8988T (cell line): Measurements from ENCODE around the gene MPDZ.

Experiments
- DNase-seq: peaks from one replicate; pipeline ENCODE4 v3.0.0; 2011

Gene MPDZ, protein sequence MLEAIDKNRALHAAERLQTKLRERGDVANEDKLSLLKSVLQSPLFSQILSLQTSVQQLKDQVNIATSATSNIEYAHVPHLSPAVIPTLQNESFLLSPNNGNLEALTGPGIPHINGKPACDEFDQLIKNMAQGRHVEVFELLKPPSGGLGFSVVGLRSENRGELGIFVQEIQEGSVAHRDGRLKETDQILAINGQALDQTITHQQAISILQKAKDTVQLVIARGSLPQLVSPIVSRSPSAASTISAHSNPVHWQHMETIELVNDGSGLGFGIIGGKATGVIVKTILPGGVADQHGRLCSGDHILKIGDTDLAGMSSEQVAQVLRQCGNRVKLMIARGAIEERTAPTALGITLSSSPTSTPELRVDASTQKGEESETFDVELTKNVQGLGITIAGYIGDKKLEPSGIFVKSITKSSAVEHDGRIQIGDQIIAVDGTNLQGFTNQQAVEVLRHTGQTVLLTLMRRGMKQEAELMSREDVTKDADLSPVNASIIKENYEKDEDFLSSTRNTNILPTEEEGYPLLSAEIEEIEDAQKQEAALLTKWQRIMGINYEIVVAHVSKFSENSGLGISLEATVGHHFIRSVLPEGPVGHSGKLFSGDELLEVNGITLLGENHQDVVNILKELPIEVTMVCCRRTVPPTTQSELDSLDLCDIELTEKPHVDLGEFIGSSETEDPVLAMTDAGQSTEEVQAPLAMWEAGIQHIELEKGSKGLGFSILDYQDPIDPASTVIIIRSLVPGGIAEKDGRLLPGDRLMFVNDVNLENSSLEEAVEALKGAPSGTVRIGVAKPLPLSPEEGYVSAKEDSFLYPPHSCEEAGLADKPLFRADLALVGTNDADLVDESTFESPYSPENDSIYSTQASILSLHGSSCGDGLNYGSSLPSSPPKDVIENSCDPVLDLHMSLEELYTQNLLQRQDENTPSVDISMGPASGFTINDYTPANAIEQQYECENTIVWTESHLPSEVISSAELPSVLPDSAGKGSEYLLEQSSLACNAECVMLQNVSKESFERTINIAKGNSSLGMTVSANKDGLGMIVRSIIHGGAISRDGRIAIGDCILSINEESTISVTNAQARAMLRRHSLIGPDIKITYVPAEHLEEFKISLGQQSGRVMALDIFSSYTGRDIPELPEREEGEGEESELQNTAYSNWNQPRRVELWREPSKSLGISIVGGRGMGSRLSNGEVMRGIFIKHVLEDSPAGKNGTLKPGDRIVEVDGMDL (N-terminal part only)

DNA sequence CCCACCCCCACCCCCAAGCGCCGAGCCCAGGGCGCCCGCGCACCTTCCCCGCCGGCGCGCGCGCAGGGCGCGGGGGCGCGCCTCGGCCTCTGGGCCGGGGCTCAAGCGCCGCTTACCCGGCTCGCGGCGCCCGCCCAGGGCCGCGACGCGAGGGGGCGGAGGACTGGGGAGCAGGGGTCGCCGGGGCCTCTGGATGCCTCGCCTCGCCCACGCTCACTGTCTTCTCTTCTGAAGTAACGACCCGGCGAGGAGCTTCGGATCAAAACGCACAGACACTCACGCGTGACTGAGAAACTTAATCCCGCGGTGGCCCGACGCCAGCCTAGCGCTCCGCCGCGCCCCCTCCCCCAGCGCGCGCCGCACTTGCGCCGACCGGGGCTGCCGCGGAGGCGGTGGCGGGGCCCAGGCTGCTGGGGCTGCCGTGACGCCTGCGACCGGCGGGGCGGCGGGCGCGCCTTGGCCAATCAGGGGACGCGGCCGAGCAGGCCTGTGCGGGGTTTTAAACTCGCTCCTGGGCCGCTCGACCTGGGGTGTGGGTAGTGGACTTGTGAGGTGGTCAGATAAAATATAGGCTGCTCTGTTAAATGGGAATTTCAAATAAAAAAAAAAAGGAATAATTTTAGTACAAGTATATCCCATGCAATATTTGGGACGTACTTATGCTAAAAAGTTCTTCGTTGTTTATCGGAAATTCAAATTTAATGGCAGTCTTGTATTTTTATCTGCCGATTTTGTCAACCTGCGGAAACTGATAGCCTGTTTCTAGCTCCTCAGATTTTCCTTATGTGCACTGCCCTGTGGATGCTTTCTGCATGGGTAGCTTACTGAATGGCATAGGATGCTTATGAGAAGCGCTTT, at the start of gene MPDZ:
TSS of gene MPDZ (minus strand) at position 409 of the 858 bp plus-strand sequence. CDS start 29,377 bp downstream, outside the sequence.
- no peak for DNase-seq

DNA sequence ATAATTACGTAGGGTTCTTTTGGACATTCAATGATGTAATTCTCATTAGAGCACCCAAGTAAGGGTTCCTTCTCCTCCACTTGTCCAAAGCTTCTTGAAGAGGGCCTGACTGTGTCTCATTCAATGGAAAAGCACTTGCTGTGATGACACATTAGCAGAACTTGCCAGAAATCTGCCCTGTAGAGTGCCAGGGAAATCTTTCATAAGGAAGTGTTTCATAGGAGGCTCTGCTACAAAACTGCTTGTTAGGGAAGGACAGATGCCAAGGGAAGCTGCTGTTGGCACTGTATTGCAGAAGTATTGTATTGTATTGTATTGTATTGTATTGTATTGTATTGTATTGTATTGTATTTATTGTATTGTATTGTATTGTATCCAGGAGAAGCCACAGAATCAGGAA, 45.5 kb upstream of the MPDZ start:
- DNase-seq = no peak

DNA sequence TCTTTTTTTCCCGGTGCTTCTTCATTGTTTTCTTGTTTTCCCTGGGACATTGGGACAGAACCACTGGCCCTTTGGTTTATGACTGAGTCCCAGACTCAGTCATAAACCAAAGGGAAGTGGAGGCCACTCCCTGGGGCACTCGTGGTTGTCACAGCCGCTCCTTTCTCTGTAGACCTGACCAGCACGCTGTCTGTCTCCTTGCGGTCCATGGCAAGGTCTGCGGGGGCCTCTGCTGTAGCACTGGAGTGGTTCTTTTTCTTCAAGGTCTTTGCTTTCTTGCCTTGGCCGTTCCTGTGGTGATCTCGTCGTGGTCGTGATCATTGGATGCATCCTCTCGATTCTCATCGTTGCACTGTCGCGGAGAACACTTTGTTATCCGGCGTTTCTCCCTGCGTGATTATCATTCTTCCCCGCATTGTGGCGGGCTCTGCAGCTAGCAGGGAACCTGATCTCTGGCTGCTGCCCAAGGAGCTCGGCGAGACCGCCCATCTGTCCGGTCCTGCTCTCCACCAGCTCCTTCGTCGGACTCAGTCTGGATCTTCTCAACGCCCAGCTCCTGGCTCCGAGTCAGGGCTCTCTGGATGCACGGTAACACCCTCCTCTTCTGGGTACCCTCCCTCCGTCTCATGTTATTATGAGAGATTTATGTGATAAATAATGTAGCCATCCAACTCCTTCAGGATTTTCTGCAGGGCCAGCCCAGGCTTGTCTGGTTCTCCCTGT, 43.5 kb upstream of the MPDZ start:
- DNase-seq = no peak

DNA sequence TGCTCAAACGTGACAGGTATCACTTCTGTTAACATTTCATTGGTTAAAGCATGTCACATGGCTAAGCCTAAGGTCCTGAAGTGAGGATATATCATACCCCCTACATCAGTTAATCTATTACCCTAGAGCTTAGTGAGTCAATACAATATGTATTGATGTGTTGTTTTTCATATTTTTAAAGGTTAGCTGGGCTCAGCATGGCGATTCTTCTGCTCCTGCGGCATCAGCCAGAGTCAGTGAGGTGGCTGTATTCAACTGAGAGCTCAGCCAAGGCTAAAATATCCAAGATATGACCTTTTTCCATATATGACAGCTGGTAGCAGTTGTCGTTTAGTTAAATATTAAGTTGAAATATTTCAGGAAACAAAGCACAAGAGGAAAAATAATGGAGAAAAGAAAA, 38.5 kb upstream of the MPDZ start:
- no peak for DNase-seq

DNA sequence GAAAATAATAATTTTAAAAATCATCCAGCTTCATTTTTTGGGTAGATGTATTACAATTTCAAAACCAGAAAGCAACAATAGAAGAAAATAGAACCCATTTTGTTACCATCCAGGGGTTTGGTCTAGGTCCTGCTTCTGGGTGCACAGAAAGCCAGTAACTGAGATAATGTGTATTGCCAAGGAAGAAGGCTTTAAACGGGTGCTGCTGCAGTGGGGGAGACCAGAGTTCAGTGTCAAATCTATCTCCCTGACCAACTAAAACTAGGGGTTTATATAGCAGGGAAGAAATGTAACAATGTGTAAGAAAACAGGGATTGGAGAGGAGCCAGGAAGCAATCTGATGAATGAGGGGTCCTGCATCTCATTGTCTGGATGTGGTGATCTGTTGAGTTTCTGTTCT, 17.5 kb upstream of the MPDZ start:
- DNase-seq = no peak

DNA sequence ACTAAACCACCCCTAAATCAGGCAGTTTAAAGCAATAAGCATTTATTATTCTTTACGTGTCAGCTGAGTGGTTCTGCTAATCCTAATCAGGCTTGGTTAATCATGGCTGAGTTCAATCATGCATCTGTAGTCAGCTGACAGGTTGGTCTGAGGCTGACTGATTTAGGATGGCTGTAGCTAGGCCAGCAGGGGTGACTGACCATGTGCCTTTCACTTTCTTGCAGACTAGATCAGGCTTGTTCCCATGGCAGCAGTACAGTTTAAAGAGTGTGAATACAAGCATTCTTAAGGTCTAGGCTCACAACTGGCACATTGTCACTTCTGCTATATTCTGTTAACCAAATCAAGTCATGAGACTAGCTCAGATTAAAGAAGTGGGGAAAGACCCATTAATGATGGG, 16.1 kb upstream of the MPDZ start:
- no peak for DNase-seq

DNA sequence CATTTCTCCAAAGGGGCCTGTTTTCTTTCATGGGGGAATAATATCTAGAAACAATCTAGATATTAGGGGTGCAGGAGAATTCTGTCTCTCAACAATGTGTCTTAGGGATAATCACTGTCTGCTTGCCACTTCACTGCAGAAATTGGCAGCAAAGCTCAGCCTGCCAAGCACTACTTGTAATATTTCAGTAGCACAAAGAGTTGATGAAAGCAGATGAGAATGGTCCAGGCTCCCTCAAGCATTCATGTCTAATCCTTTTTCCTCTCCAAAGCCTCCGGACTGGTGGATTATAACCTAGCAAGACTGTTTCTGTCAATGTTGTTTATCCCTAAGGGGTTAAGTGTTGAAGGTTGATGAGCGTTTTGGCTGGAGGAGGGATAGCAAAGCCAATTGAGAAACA, 13.3 kb upstream of the MPDZ start:
- no peak for DNase-seq

DNA sequence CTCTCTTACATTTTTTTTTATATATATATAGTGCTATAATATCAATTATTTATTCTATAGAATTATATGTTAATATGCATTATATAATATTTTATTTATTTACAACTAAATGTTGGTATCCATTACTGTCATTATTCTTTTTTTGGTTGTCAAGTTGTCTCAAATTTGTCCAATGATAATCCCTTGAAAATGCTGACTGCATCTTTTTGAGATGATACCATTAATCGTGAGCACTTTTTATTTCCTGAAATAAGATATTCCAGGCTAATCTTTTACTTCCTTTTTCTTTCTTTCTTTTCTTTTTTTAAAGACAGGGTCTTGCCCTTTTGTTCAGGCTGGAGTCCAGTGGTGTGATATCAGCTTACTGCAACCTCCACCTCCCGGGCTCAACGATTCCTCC, 12.7 kb upstream of the MPDZ start:
- DNase-seq = no peak

DNA sequence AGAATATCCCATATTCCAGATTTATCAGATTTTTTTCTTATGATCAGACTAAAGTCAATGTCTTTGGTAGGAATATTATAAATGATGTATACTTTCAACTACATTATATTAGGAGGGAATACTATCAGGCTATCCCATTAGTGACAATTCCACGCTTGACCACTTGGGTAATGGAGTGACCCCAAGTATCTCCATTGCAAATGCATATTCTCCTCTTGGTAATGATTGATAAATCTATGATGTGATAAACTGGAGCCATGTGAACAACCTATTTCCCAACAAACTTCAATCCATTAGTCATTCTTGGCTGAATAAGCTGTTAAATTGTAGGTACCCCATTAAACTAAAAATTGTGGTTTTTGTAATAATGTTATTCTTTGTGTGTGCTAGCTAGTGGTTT, 12.2 kb upstream of the MPDZ start:
- DNase-seq = no peak

DNA sequence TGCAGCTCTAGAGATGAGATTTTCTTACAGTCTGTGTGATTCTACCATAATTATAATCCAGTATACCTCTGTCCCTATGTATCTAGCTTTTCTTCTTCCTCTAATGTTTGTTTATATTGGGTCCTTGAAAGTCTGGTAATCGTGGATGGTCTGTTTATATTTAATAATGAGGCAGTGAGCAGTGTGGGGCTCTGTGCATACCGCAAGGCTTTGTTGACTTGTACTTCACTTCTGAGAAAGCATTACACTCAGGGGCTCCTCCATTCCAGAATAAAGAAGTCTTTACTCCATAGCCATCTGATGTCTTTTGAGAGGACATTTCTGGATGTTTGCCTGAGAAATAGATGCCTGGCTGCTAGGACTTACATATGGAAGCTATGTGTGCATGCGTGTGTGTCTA, 4.5 kb upstream of the MPDZ start:
- DNase-seq = no peak

DNA sequence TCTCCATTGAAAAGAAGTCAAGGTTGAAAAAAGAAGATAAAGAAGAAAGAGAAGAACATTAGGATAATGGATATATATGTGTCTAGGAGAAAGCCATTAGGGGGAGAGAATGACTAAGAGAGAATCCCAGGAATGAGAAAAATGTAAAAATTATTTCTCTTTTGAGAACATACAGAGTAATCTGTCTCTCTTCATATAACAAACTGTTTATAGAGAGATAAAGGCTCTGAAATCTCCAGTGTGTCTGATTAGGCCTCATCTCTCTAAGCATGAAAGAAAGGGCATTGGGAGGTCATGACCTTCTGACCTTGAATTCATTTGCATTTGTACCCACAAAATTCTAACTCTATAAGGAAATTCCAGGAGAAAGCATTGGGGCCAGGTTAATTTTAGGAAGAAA, 3.5 kb upstream of the MPDZ start:
- no peak for DNase-seq

DNA sequence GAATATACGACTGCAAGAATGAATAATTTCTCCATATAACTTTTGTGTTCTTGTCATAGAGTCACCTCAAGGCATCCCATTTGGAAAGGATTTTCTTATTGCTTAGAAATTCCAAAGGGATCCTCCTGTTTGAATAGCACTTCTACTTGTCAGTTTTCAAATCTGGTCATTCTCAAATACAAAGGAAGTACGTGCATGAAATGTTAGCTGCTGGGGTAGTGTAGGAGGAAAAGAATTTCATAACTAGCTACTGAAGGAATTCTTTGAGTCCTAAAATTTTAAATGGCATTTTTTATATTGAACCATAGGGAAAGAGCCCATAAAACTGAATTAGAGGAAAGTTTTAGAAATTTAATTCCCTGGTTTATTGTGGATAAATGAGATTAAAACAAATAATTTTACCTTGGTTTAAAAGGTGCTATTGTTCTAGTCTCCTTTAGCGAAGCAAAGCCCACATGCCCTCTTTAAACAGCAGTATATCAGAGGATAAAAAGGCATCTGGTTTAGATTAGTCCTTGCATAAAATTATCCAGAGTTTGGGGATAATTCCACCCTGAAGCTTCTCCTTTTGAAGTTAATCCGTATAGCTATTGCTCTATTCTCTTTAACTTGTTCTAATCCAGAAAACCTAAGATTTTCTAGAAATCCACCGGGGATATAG, 2.0 kb upstream of the MPDZ start:
- no peak for DNase-seq

DNA sequence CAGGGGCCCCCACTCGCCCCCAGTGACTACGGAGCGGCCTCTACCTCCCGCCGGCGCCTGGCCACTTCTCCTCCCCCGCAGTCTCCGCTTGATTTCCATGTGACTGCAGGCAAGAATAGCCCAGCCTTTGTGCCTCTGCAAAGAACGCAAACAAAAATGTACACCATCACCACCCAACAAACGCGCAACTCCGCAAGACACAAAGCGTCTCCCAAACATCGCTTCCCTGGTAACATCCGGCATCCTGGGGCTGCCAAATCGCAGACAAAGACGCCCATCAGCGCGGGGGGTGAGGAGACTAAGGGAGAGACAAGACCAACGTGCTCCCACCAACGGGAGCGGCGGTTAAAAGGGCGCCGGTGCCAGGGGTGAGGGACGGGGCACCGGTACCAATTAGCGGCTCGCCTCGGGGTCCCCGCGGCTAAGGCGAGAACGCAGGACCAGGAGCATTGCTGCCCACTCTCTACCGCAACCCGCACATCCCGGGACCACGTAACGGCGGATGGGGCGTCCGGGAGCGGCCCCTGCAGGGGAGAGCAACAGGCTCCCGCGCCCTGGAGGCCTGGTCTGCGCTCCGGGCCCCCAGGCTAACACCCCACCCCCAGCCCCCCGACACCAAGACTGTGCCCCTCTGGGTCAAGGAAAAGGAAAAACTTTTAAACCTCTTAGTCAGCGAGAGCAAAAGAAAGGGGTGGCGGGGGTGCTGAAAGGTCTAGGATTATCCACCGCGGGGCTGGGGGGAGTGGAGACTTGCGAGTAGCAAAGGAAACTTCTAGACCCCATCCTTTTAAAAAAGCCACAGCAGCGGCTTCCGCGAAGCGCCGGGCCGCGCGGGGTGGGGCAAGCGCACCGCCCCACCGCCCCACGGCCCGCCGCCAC, 885 bp downstream of the MPDZ start:
- no peak for DNase-seq

DNA sequence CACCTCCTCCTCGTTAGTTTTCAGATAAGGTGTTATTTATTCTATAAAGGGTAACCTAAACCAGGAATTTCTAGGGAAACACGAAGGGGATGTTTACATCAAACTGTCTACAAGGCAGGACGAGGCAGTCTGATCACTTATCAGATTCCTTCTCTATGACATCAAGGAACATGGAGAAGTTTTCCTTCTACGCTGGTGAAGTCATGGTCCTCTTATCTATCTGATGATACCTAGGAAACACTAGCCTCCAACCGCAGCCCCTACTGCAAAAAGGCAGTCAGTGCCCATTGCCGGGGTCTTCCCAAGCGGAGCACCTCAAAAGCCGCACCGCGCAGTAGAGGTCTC, 1.5 kb downstream of the MPDZ start:
- DNase-seq = no peak

DNA sequence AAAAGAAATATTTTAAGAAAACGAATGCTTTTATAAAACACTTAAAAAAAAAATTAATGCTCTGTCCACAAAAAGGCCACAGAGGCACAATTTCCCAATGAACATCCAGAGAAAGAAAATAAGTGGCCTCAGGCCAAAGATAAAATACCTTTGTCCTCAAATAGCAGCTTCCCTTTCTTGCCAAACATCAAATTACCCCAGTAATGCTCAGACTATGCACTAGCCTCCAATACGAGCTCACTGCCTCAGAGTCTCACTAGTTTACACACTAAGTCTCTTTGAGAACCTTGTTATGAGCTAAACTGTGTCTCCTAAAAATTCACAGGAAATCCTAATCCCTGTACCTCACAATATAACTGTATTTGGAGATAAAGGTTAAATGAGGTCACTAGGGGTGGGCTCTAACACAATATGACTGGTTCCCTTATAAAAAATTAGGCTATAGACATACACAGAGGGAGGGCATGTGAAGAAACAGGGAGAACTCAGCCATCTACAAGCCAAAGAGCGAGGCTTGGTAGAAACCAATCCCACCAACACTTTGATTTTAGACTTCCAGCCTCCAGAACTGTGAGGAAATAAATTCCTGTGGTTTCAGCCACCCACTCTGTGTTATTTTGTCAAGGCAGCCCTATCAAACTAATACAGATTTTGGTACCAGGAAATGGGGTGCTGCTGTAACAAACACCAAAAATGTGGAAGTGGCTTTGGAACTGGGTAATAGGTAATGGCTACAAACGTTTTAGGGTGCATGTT, 4.4 kb downstream of the MPDZ start:
- DNase-seq = no peak

DNA sequence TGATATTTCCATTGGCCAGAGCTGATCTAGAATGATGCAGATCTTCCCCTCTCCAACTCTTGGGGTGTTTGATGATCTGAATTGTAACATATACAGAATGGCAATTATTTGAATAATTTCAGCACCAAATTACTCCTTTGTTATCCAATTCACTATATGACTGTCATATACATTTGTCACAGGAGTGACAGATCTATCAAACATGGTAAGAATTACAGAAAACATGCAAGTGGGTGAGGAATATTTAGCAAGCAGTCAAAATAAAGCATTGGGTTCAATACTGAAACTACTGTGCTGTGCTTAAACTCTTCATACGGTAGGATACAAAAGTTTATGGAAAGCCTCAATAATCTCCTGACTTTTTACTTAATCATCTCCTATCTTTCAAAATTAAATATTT, 8.8 kb downstream of the MPDZ start:
- no peak for DNase-seq

DNA sequence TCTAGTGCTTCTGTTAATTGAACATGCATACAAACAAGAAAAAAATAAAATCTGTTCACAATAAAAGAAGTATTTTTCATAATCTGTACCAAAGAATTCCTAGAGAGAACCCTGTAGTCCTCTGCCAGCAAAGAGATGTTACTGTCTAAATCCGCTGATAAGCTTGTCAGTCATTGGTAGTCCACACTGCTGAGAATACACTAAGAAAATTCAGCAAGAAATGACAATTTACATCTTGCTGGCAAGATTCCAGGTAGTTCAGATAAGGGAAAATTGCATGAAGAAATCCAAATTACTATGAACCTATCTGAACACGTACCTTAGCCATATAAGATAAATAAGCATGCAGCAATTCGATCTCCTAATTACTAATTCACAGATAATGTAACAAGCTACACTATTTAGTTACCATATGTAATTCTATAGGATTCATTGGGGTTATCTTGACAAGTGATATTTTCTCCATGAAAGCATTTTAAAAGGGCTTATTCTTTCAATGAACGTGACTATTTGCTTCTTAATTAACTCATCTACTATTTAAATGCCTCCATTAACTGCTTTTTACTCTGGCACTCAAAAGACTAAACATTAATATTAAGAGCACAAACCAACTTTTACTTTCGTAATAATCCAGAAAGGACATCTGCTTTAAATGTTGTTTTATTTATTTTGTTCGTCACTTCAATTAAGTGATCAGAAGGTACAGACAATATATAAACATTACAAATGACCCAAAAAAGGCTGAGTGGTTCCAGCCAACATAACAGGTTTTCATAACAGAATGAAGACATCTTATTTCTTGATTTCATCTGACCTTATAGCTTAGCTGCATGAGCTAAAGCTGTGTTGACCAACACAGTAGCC, 9.7 kb downstream of the MPDZ start:
- no peak for DNase-seq

DNA sequence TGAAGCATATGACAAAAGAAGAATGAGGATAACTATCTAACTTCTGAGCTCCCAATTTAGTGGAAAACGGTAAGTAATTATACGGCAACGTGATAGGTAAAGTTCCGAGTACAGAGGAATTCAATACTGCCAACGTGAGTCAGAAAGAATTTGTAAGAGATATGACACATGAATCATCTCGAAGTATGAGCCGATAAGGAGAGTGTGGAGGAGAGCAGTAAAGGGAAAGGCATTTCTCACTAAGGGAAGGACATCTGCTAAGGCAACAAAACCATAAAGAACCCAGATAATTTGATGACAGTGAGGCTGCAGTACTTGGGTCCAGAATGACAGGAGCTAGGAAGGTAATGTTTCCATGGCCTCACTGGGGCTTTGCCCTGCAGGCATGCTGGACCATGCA, 11.0 kb downstream of the MPDZ start:
- DNase-seq = no peak

DNA sequence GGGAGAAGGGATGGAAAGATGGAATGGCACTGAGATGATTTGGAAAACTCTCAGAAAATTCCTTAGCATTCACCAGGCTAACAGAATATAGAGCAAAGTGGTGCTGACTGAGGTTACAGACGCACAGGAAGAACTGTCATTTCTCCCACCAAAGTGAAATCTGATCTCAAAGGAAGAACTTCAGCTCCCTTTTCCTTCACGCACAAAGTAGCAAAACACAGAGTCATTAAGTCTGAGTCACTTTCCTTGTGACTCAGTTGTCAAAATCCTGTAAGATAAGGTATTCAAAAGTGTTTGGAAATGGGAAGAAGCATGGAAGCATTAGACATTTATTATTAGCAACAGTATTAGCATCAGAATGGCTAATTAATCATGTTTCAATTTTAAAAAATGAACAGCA, 11.7 kb downstream of the MPDZ start:
- DNase-seq = no peak
